ENCODE data around the gene CYP4F3.
"Not testable (repeated sequence)": the region's sequence is repeated elsewhere in the genome, so short reads cannot be mapped to it uniquely, and the experiment has no call there.

GRCh38 chr19:15679865-15680264 is 39.2 kb downstream of the CYP4F3 start:
- TF ChIP-seq GLIS3 (CRISPR knock-in tag; IDR thresholded peaks at IDR 0.05); PATZ1 (CRISPR knock-in tag; IDR thresholded peaks at IDR 0.05; ENCODE audit: borderline replicate concordance); RARB (CRISPR knock-in tag; IDR thresholded peaks at IDR 0.05); SNAI2 (CRISPR knock-in tag; IDR thresholded peaks at IDR 0.05); ZFP30 (CRISPR knock-in tag; IDR thresholded peaks at IDR 0.05); ESRRG (CRISPR knock-in tag; IDR thresholded peaks at IDR 0.05); ZFP3 (CRISPR knock-in tag; IDR thresholded peaks at IDR 0.05); ZNF70 (CRISPR knock-in tag; IDR thresholded peaks at IDR 0.05): not testable (repeated sequence)
- TF ChIP-seq, protein P1, sequence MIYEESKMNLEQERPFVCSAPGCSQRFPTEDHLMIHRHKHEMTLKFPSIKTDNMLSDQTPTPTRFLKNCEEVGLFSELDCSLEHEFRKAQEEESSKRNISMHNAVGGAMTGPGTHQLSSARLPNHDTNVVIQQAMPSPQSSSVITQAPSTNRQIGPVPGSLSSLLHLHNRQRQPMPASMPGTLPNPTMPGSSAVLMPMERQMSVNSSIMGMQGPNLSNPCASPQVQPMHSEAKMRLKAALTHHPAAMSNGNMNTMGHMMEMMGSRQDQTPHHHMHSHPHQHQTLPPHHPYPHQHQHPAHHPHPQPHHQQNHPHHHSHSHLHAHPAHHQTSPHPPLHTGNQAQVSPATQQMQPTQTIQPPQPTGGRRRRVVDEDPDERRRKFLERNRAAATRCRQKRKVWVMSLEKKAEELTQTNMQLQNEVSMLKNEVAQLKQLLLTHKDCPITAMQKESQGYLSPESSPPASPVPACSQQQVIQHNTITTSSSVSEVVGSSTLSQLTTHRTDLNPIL (CRISPR knock-in tag; IDR thresholded peaks at IDR 0.05; ENCODE audit: low read depth) = not testable (repeated sequence)

All from SK-N-SH treated with all-trans-retinoic acid at 6 μM for 48 hours (cell line).